ENCODE data around the gene MAP3K1. TPM values are rescaled to one million over a fixed set of nuclear protein-coding genes. Genes with fewer than 3 reads are reported as not detected.

The MAP3K1 gene
- total and polyA plus RNA-seq, 9 of the 15 experiments (the other 6 are each of a cell fraction or from before 2014, with no cell fraction given): 3.9 to 13.9 (median 7.5) TPM

GRCh38 chr5:56814963-56815657 is at the start of gene MAP3K1 (continued):
- TF ChIP-seq ZBTB40 (IDR thresholded peaks at IDR 0.05) (0 out of 2 replicates have a peak, but pooled peaks have one; percentile 1), ZBTB40 (CRISPR knock-in tag; IDR thresholded peaks at IDR 0.05) (no peak), HNRNPH1 (optimal IDR thresholded peaks at IDR 0.05; ENCODE audit: low read depth, low read length) (peak; percentile 50), TEAD1 (CRISPR knock-in tag; IDR thresholded peaks at IDR 0.05) (0 out of 4 replicates have a peak, but pooled peaks of 1 of the 2 experiments have one; percentile 53), ZEB2 (IDR thresholded peaks at IDR 0.05) (peak; percentile 68), TBP (optimal IDR thresholded peaks at IDR 0.05; ENCODE audit: low read depth, low read length) (peak; percentile 50), ZNF639 (CRISPR knock-in tag; conservative IDR thresholded peaks at IDR 0.05 in 1 of 2, IDR thresholded peaks at IDR 0.05 in 1 of 2) (no peak), HCFC1 (IDR thresholded peaks at IDR 0.05; ENCODE audit: low read depth, low read length) (no peak), TAF1 (IDR thresholded peaks at IDR 0.05; ENCODE audit: control insufficient read depth, extremely low read depth, insufficient read depth, low read length, severe bottlenecking) (peak; percentile 84), NFIX (CRISPR knock-in tag; IDR thresholded peaks at IDR 0.05; ENCODE audit: low read depth) (no peak), BRCA1 (IDR thresholded peaks at IDR 0.05) (no peak), BRCA1 (CRISPR knock-in tag; IDR thresholded peaks at IDR 0.05) (no peak), ZNF24 (IDR thresholded peaks at IDR 0.05) (peak; percentile 99), TEAD4 (IDR thresholded peaks at IDR 0.05; ENCODE audit: low read length) (peak; percentile 43; the same call in 1 of the 2 replicates), TEAD4 (CRISPR knock-in tag; IDR thresholded peaks at IDR 0.05; ENCODE audit: borderline replicate concordance) (no peak)
